ENCODE measurements around the gene TMEM213.
"Not testable (repeated sequence)": the region's sequence is repeated elsewhere in the genome, so short reads cannot be mapped to it uniquely, and the experiment has no call there.

TMEM213 gene

DNA sequence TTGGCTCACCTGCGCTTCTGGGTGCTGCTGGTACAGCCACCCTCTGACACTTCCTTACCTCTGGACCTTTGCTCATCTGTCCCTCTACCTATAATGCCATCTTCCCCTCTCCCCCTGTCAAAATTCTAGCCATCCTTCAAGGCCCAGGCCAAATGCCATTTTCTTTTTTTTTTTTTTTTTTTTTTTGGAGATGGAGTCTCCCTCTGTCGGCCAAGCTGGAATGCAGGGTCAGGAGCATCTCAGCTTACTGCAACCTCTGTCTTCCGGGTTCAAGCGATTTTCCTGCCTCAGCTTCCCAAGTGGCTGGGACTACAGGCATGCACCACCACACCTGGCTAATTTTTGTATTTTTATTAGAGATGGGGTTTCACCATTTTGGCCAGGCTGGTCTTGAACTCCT is 748 bp upstream of the TMEM213 start:
- DNase-seq (ENCODE audit: low read depth, low spot score), result not testable (repeated sequence)

DNA sequence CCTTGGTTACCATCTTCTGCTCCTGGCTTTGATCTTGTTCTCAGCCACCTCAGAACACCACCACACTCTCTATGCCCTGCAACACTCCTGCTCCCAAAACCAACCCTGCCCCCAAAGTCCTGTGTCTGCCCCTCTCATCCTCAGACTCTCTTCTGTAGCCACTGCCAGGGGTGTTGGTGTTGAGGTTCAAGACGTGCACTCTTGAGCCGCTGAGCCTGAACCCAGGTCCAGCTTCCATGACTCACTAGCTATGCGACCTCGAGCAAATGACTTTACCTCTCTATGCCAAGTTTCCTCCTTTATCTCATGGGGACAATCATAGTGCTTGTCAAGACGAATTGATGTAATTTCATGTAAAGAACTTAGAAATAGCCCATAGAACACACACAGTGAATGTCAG is 1.0 kb downstream of the TMEM213 start:
- DNase-seq (ENCODE audit: low read depth, low spot score), result no peak

DNA sequence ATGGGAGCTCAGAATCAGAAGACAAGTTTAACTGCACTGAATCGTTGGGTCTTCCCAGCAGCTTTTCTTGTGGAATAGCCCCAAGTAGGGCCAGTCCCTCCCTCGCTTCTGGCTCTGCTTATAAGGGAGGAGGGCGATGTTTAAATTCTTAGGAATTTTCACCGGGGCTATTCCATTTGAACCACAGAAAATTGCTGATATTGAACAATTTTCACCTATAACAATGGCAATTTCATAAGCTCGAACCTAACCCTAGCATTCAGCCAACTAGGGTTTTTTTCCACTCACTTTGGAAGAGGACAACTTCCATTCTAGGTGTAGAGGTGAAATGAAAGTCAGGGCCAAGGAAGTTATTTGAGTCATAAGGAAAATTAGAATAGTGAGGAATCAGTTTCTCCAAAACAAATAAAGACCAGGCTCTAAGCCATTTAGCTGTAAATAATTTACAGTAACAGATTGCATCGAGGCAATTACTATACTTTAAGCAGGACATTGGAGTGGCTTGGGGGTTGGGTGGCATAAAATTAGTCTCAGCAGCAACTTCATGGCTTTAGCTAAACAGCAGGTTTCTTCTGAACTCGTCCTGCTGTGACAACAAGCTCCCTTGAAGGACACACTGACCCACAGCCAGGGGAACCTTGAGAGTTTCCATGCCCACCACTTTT is 1.7 kb downstream of the TMEM213 start:
- no peak for DNase-seq (ENCODE audit: low read depth, low spot score)

DNA sequence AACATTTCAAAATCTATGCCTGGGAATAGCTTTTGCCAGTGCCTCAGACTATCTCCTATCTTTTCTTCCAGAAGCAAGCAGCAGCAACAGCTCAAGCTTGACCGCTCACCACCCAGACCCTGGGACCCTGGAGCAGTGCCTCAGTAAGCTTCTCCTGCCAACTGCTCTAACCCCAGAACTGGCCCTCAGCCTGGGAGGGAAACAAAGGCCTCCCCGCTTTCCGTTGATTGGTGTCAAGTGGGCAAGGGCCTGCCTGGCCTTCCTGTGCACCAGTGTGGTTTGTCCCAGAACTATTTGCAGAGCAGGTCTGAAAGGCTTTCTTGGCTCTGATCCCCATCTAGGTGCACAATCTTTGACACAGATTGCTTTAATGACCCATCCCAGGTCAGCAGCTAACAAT is 3.5 kb downstream of the TMEM213 start:
- no peak for DNase-seq (ENCODE audit: low read depth, low spot score)

DNA sequence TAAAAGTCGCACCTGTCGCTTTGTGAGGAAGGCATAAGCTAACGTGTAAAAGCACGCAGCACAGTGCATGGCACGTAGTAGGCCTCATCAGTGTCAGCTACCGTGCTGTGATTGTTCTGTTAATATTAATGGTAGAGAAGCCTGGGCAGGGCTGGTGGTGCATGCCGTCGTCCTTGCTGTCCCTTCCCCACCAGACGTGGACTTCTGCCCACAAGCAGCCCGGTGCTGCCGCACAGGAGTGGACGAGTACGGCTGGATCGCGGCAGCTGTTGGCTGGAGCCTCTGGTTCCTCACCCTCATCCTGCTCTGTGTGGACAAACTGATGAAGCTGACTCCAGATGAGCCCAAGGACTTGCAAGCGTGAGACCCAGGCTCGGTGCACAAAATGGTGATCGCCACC is 4.9 kb downstream of the TMEM213 start:
- no peak for DNase-seq (ENCODE audit: low read depth, low spot score)

DNA sequence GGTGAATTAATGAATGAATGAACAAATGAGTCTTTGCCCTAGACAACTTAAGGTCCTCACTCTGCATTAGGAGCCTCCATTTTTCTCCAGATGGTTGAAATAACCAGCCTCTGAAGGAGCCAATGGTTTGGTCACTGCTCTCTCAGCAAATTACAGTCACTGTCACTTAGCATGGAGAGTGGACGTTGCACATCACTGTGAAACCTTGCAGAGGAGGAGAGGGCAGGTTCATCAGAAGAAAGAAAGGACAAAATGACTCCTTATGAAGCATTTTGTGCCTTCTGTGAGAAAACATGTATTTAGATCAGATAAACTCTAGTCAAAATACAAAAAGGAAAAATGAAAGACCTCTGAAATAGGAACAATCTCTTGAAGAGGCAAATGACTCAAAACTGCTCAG is 6.8 kb downstream of the TMEM213 start:
- no peak for DNase-seq (ENCODE audit: low read depth, low spot score)

DNA sequence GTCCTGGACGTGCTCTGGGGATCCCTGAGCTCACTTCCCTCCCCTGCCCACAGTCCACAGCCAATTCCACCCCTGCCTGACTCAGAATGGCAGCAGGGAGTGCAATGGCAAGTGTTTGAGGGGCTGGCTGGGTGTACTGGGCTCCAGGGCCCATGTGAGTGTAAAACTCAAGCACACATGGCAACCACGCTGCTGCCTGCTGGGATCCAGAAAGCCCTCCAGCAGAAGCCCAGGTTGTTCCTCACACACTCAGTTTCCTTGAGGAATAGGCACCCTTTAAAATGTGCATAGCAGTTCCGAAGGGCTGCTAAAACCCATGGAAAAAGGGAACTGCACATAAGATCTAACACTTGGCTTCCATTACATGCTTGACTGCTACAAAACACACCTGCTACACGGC is 11.6 kb downstream of the TMEM213 start:
- DNase-seq (ENCODE audit: low read depth, low spot score), result no peak

DNA sequence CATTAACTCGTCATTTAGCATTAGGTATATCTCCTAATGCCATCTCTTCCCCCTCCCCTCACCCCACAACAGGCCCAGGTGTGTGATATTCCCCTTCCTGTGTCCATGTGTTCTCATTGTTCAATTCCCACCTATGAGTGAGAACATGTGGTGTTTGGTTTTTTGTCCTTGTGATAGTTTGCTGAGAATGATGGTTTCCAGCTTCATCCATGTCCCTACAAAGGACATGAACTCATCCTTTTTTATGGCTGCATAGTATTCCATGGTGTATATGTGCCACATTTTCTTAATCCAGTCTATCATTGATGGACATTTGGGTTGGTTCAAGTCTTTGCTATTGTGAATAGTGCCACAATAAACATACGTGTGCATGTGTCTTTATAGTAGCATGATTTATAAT is 13.5 kb downstream of the TMEM213 start:
- not testable (repeated sequence) for DNase-seq (ENCODE audit: low read depth, low spot score)

DNA sequence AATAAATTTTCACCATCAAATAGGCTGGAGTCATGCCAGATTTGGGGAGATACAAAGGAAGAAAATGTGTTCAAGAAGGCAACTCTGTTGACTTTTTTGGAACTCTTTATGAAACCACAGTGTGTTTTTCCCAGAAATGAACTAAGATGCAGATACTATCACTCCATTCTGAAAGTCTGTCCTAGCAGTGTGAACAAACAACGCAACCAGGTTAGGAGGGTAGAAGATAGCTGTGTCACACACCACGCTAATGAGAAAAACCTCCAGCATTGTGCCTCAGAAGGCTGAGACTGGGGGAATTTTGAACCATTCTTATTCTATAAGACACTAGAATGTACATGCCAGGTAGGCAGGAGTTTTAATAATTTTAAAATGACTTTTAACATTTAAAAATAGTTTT is 16.2 kb downstream of the TMEM213 start:
- DNase-seq (ENCODE audit: low read depth, low spot score), result no peak

DNA sequence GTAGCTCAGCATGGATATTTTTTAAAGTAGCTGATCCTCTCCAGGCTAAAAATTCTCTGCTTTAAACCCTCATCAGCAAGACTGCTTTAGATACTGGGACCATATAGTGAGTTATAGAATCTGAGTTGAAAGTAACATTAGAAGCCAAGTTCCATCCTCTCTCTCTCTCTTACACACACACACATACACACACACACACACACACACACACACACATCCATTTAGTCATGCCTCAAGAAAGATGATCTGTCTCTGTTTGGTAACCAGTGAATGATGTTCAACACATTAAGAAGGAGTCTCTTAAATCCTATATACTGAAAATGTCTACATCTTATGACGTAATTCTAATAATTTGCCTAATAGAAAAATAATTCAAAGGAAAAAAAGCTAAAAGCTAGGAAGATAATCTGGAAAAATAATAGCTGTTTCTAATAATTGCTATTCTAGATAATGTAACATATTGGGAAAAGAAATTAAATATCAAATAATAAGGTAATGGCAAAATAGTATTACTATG is 17.1 kb downstream of the TMEM213 start:
- DNase-seq (ENCODE audit: low read depth, low spot score), result no peak

DNA sequence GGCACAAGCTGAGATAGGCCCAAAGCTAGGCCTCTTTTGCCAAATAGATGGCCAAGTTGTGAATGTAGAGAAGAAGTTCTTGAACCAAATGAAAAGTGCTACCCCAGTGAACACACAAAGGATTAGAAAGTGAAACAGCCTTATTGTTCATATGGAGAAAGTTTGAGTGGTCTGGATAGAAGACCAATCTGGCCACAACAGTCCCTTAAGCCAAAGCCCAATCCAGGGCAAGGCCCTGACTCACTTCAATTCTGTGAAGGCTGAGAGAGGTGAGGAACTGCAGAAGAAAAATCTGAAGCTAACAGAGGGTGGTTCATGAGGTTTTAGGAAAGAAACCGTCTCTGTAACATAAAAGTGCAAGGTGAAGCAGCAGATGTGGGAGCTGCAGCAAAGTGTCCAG is 18.9 kb downstream of the TMEM213 start:
- no peak for DNase-seq (ENCODE audit: low read depth, low spot score)

DNA sequence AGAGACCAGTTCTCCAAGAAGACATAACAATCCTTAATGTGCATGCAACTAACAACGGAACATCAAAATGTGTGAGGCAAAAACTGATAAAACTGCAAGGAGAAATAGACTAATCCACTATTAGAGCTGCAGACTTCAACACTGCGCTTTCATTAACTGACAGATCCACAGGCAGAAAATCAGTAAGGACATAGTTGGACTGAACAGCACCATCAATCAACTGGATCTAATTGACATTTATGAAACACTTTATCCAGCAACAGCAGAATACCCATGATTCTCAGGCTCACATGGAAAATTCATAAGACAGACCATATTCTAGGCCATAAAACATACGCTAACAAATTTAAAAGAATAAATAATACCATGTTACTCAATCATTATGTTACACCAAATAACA is 21.8 kb downstream of the TMEM213 start:
- no peak for DNase-seq (ENCODE audit: low read depth, low spot score)

DNA sequence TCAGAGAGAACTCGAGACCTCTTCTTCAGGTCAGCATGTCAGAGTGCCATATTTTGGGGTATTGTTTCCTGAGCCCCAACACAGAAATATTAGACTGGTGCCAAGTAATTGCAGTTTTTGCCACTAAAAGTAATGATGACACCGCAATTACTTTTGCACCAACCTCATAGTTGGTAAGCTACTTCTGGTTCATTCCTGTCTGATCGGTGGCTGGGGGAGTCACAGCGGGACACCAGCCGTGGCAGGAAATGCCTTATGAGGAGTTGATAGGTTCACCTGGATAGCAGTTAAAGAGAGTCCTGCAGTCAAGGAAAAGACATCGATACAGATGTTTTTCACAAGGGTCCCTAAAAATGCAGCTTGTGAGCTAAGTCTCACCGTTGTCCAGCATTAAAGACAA is 24.1 kb downstream of the TMEM213 start:
- no peak for DNase-seq (ENCODE audit: low read depth, low spot score)

DNA sequence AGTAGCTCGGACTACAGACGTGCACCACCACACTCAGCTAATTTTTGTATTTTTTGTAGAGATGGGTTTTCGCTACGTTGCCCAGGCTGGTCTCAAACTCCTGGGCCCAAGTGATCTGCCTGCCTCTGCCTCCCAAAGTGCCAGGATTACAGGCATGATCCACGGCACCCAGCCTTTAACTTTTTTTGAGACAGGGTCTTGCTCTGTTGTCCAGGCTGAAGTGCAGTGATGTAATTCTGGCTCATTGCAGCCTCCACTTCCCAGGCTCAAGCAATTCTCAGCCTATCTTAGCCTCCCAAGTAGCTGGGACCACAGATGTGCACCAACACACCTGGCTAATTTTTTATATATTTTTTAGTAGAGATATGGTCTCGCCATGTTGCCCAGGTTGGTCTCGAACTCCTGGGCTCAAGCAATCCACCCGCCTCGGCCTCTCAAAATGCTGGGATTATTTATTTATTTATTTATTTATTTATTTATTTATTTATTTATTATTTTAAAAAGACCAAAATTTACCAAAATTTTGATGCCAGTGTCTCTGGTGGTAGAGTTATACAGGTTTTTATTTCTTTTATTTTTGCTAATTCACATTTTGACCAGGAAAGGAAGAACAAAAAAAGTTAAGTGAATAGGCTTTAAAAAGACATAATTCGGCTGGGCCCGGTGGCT is 25.2 kb downstream of the TMEM213 start:
- no peak for DNase-seq (ENCODE audit: low read depth, low spot score)

DNA sequence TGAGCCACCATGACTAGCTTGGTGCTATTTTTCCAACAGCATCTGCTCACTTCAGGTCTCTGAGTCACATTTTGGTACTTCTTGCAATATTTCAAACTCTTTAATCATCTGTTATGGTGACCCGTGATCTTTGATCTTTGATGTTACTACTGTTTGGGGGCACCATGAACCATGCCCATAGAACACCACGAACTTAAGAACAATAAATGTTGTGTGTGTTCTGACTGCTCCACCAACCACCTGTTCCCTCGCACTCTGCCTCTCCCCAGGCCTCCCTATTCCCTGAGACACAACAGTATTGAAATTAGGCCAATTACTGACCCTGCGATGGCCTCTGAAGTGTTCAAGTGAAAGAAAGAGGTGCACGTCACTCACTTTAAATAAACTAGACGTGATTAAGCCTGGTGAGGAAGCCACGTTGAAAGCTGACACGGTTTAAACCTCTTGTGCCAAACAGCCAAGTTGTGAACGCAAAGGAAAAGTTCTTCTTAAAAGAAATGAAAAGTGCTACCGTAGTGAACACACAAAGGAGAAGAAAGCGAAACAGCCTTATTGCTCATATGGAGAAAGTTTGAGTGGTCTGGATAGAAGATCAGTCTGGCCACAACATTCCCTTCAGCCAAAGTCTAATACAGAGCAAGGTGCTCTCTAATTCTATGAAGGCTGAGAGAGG is 27.4 kb downstream of the TMEM213 start:
- no peak for DNase-seq (ENCODE audit: low read depth, low spot score)

DNA sequence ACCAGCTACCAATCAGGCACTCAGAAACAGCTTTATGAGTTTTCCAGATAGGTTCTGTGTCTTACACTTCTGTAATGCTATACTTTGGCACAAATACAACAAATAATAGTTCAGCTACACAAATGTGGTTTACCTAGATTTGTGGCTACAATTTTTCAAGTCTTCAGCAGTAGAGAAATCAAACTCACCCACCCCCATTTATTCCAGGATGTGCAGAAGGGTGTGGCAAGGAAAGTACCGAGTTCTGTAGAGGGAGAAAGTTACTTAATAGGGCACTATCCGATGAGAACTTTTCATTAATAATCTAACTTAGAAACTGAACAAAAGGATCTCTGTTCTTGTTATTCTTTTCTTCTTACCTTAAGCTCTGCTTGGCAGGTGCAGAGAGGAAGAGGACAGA is 30.5 kb downstream of the TMEM213 start:
- DNase-seq (ENCODE audit: low read depth, low spot score), result no peak

DNA sequence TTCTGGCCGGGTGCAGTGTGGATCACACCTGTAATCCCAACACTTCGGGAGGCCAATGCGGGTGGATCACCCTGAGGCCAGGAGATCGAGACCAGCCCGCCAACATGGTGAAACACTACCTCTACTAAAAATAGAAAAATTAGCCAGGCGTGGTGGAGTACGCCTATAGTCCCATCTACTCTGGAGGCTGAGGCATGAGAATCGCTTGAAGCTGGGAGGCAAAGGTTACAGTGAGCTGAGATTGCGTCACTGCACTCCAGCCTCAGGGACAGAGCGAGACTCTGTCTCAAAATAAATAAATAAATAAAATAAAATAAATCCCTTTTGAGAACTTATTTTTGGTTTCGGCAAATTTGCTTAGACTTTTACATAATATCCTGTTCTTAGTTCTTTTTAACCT is 31.5 kb downstream of the TMEM213 start:
- no peak for DNase-seq (ENCODE audit: low read depth, low spot score)

DNA sequence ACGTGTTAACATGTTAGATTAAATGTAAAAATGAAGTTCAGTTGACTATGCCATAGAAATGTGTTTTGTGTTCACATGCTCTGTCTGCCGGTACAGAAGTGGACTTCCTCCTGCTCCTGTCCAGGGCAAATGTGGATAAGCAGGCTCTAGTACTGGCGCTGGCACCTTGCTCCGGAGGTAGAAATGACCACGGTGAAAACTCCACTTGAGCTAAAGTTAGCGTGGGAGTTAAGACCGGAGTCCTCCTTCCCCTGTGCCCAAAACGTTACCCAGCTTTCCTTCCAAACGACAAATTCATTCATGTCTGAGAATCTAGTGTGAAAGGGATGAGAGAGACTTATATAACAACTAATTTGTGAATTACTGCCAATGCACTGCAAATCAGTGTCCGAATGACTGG is 35.2 kb downstream of the TMEM213 start:
- no peak for DNase-seq (ENCODE audit: low read depth, low spot score)

DNA sequence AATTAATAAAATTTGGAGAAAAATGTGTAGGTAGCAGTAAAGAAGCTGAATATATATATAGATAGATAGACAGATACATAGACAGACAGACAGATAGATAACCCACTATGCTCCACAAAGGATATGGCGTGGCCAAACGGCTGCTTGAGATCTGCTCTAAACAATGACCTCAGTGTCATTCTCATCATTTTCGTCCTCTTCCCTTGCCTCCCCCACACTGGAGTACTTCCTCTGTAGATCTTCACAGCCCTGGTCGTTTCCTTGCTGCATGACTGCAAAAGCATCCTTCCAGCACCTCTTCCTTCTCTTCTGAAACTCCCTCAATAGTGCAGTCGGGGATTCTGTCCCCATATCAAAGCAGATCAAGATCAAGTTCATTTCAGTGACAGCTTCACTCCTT is 35.8 kb downstream of the TMEM213 start:
- DNase-seq (ENCODE audit: low read depth, low spot score), result no peak

DNA sequence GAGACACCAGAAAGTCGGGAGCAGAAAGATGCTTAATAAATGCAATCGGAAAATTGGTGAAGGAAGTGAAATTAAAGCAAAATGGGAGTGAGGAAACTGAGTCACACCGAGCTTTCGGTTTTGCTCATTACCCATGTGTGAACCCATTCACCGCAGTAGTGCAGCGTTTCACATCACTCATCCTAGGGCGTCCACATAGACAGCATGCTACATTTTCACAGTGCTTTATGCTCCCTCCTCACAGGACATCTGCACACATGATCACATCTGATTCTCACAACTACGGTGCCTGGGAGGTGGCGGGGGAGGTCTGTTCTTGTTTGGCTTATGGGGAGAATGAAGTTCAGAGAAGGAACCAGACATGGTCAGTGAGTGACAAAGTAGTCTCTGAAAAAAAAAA is 36.8 kb downstream of the TMEM213 start:
- DNase-seq (ENCODE audit: low read depth, low spot score), result no peak

DNA sequence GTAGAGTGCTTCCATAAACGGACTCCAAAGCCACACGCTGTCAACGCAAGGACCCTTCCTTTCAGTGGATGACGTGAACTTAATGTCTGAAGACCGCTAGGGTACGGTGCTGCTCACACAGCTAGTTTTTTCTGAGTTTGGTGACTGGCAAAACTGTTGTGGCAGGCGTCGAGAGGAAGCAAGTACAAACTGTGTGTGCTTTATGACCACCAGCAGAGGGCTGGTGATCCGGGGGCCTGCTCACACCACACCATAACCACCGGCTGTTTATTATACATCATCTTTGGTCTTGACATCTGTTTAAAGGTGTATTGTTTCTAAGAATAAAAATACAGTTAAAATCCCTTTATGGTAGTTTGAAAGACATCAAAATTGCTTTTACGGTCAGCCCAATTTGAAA is 37.3 kb downstream of the TMEM213 start:
- no peak for DNase-seq (ENCODE audit: low read depth, low spot score)

DNA sequence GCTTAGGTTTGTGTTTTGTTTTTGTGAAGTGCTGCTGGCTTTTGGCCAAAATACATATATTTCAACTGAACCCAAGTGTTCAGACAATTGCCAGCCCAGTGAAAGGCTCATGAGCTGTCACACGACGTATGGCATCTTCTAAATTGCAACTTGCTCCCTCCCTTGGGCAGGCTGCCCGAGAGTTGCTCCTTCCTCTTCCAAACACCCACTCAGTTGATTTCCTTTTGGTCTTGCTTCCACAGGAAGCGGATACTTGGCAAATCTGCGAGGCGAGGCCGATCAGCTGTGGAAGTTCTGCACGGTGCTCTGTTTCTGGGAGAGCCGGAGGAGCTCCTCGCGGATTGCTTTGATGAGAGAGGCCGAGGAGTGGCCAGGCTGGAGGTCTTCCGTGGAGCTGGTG is 39.8 kb downstream of the TMEM213 start:
- DNase-seq (ENCODE audit: low read depth, low spot score), result no peak

DNA sequence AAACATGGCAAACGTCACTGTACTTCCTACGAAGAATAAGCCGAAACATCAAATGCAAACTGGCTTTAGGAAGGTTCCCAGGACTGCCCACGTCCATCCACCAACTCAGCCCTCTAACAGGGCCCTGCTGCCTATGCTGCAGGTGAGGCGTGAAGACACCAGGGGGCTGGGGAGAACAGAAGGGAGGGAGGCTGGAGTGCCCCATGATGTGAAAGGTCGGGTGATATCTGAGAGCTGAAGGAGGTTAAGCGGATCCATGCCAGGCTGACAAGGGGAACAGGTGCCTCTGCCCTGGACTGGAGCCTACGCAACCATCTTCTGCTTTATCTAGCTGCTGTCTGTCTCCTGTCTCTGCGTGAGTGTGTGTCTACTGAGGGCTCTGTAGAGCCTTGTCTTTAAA is 40.4 kb downstream of the TMEM213 start:
- no peak for DNase-seq (ENCODE audit: low read depth, low spot score)

Measured in activated CD4-positive, CD25-positive, alpha-beta regulatory T cell treated with anti-CD3 and anti-CD28 coated beads, Interleukin-2, amount 50 U/mL, for 16 hours (primary cell).